Forelimb muscle (tissue), 1 donor: Measurements from ENCODE around the gene TMEM14B. TPM values are rescaled to one million over a fixed set of nuclear protein-coding genes. Genes with fewer than 3 reads are reported as not detected.
"Not testable (repeated sequence)": the region's sequence is repeated elsewhere in the genome, so short reads cannot be mapped to it uniquely, and the experiment has no call there.

Experiments
- DNase-seq: peaks from one replicate; pipeline ENCODE4 v3.0.0-alpha.2; 2013; ENCODE audit warnings: low read depth
- polyA plus RNA-seq: library from polyadenylated mRNA; unstranded; fragments of 120-200 nt; gene quantifications from one replicate; pipeline ENCODE4 v1.2.1, GENCODE V29; 2013; ENCODE audit not compliant: insufficient read length

TMEM14B gene
- polyA plus RNA-seq: 69.0 TPM

- DNase-seq: peak; percentile 91
Observed at GRCh38 chr6:10747251-10747972, at the start of gene TMEM14B. Gene TMEM14B (plus strand): TSS chr6:10747805. CDS start chr6:10749246, 1,441 bp downstream.

DNA sequence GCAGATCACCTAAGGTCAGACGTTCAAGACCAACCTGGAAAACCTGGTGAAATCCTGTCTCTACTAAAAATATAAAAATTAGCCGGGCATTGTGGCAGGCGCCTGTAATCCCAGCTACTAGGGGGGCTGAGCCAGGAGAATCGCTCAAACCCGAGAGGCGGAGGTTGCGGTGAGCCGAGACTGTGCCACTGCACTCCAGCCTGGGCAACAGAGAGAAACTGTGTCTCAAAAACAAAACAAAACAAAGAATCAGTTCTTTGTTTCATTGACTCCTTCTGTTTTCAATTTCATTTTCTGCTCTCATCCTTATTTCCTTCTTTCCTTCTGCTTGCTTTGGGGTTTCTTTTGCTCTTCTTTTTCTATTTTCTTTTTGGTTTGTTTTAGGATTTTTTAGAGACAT, 33.6 kb upstream of the TMEM14B start:
- no peak for DNase-seq

DNA sequence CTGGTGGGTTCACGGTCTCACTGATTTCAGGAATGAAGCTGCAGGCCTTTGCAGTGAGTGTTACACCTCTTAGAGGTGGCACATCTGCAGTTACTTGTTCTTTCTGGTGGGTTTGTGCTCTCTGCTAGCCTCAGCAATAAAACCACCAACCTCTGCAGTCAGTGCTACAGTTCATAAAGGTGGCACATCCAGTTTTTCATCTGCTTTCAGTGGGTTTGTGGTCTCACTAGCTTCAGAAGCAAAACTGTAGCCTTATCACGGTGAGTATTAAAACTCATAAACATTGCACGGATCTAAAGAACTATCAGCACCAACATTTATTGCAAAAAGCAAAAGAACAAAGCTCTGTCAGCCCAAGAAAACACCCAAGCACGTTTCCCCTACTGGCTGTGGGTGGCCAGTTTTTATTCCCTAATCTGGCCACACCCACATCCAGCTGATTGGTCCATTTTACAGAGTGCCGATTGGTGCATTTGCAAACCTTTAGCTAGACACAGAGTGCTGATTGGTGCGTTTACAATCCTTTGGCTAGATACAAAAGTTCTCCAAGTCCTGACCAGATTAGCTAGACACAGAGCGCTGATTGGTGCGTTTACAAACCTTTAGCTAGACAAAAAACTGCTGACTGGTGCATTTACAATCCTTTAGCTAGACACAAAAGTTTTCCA, 28.2 kb upstream of the TMEM14B start:
- DNase-seq: no peak

GRCh38 chr6:10719964-10720264, 27.7 kb upstream of the TMEM14B start:
- no peak for DNase-seq

DNA sequence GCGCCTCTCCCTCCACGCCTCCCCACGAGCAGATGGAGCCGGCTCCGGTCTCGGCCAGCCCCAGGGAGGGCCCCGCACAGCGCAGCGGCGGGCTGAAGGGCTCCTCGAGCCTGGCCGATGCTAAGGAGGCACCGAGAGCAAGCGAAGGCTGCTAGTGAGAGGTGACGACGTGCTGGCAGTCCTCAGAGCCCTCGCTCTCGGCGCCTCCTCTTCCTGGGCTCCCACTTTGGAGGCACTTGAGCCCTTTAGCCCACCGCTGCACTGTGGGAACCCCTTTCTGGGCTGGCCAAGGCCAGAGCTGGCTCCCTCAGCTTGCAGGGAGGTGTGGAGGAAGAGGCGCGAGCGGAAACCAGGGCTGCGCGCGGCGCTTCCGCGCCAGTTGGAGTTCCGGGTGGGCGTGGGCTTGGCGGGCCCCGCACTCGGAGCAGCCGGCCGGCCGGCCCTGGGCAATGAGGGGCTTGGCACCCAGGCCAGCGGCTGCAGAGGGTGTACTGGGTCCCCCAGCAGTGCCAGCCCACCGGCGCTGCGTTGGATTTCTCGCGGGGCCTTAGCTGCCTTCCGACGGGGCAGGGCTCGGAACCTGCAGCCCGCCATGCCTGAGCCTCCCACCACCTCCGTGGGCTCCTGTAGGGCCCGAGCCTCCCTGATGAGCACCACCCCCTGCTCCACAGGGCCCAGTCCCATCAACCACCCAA, 27.2 kb upstream of the TMEM14B start:
- no peak for DNase-seq

- DNase-seq: not testable (repeated sequence)
Observed at GRCh38 chr6:10720960-10721849, 26.4 kb upstream of the TMEM14B start.

DNA sequence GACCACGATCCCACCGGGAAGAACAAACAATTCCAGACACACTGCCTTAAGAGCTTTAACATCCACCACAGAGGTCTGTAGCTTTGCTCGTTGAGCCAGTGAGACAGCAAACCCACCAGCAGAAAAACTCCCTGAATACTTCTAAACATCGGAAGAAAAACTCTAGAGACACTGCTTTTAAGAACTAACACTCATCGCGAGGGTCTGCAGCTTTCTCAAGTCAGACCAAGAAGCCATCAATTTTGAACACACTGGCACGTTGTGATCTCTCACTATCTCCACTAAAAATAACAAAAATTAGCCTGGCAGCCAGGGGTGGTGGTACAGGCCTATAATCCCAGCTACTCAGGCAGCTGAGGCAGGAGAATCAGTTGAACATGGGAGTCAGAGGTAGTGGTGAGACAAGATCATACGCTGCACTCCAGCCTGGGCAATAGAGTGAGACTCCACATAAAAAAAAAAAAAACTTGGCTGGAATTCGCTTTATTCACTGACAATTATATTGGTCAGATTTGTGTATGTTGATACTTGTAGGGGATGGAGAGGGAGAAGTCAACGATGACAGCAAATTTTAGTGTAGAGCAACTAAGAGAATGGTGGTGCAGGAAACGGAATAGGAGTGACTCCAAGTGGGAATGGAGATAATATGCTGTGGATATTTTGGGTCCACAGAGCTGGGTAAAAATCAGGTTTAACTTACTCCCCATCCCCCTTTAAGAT, 25.6 kb upstream of the TMEM14B start:
- no peak for DNase-seq

- DNase-seq: no peak
Observed at GRCh38 chr6:10722570-10722819, 25.1 kb upstream of the TMEM14B start.

DNA sequence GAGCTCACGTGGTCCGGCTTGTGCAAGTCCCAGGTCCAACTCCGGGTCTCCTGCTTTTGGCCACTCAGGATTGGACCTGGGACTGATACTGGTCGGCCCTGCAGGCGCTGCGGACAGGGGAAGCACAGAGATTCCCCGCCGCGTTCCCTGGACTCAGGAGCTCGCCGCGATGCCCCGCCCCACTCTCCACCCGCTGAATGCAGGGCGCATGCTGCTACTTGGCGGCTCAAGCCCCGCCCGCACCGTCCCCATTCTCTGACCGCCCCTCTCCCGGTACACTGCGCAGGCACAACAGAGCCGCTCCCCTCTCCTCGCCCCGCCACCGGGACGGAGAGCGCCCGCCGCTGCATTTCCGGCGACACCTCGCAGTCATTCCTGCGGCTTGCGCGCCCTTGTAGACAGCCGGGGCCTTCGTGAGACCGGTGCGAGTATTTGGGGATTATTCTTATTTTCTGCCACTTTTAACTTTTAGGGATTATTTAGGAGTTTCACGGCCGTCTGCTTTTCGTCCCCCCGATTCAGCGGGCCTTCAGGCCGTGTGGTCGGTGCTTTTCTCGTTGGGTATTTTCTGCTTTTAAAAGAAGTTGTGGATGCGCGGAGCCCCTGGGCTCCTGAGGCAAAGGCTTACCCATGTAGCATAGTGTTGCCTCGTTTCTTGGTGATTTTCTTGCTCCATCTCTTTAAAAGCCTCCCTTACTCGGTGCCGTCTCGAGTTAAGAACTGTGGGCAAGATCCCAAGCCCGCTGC, 24.6 kb upstream of the TMEM14B start, which contains the start of gene TMEM14C:
TSS of gene TMEM14C (plus strand) at position 251 of the 747 bp plus-strand sequence. CDS start 1,544 bp downstream, outside the sequence.
- peak; percentile 94 for DNase-seq

GRCh38 chr6:10723567-10723881, 24.1 kb upstream of the TMEM14B start:
- DNase-seq: no peak

DNA sequence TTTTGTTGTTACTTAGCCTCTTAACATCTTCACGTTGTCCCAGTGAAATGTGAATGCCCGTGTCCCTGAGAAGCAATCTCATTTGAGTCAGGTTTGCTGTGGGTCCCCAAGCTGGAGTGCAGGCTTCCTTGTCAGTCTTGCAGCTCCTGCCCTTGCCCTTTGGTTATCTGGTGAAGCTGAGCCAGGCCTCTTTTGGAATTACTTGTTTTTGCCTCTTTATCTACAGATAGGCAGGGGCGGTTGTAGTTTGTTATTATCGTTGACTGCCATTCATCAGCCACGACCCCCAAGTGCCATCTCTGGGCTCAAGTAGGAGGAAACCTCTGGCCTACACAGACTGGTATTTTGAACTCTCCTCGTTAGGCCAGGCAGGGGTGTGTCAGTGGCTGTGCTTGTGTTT, 22.6 kb upstream of the TMEM14B start:
- DNase-seq: no peak

DNA sequence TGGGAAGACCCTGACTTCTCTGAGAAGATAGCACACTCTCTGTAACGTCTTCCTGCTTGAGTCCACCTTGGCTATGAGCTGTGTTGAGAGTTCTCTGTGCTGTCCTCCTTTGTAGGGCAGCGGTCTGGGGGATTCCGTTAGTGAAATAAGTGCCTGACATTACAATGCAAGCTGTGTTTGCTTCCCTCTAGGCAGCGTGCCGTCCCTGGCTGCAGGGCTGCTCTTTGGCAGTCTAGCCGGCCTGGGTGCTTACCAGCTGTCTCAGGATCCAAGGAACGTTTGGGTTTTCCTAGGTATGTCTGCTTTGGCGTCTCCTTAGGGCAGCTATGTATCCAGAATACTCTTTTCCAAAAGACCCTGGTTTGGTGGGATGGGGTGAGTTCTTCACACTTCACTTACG, 21.9 kb upstream of the TMEM14B start:
- no peak for DNase-seq

DNA sequence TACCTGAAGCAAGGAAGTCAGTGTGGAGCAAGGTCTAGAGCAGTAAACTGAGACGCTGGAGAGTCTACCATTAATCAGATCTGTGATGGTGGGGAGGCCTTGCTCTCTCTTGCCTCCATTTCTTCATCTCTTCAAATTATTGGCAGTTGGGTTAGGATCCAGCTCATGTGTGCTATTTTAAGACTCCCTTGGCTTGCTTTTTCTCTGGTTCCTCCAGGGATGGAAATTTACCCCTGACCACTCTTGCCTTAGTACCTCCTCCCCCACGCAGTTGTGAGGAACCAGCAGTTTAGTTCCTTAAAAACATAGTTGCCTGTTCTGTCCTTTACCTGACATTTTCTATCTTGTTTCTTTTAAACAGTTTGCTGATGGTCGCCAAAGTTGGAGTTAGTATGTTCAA, 17.4 kb upstream of the TMEM14B start:
- DNase-seq: no peak

GRCh38 chr6:10733151-10733715, 14.4 kb upstream of the TMEM14B start:
- DNase-seq: no peak

DNA sequence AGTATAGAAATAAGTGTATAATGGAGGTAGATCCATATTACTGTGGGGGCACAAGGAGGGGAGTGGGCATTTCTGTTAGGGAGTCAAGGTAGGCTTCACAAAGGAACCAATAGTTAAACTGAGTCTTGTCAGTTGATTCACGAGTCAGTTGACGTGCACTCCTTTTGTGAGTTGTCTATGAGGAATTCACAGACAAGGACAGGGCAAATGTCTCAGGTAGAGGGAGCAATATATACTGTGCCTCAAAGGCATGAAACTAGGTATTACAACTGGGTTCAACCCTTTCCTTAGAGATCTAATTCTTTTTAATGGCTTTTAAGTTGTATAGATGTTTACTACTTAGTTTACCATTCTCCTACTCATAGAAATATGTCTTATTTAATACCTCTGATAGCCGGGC, 13.7 kb upstream of the TMEM14B start:
- no peak for DNase-seq

DNA sequence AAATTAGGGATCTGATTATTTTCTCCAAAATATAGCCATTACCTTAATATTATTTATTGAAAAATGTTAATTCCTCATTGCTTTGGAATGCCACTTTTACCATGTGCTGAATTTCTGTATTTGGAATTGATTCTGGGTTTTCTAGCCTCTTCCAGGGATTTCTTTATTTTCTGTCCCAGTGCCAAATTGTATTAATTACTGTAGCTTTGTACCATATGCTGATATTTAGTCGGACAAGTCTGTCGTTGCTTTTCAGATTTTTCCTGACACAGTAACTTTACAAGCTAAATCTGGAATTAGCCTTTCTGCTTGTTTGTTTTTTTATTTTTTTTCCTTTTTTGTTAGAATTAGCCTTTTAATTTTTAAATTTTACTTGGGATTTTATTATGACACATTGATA, 10.9 kb upstream of the TMEM14B start:
- DNase-seq: no peak

DNA sequence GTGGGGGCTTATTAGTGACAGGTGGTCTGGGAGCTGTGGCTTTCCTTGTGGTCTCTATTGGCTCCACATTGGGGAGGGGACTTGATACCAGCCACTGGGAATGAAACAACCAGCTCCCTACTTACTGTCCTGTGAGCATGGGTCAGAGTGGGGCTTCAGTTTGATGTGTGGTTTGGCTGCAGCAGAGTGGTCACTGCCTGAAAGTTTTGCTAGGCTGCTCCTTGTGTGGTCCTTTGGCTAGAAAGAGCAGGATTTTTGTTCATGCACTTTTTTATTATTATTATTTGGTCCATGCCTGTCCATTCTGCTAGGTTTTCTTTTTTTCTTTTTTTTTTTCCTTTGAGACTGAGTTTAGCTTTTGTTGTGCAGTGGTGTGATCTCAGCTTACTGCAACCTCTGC, 7.5 kb upstream of the TMEM14B start:
- no peak for DNase-seq

DNA sequence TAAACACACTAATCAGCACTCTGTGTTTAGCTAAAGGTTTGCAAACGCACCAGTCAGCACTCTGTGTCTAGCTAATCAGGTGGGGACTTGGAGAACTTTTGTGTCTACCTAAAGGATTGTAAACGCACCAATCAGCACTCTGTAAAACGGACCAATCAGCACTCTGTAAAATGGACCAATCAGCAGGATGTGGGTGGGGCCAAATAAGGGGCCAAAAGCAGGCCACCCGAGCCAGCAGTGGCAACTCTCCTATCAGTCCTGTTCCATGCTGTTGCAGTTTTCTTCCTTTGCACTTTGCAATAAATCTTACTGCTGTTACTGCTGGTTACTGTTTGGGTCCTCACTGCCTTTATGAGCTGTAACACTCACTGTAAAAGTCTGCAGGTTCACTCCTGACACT, 6.0 kb upstream of the TMEM14B start:
- DNase-seq: not testable (repeated sequence)

- no peak for DNase-seq
Observed at GRCh38 chr6:10742251-10742650, 5.4 kb upstream of the TMEM14B start.

DNA sequence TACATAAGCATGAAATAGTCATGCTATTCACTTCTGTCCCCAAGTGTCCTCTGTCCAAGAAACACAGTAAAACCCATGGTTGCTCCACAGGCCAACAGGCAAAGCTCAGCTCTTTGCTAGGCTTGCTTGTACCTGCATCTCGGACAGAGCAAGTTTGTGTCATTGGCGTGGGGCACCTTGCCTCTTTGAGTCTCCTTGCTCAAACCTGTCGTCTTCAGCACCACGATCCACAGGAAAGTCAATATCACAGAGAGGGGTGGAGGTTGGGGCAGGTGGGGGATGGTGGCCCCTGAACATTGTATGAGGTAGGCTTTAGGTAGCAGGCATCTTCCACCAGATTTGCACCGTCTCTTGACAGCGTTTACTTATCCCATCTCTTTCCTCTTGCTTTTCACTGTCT, 4.1 kb upstream of the TMEM14B start:
- DNase-seq: no peak

GRCh38 chr6:10745116-10745515, 2.5 kb upstream of the TMEM14B start:
- DNase-seq: no peak
